Skeletal muscle cell (primary cell): ENCODE results near the gene PLA2R1.
"Not testable (repeated sequence)": the region's sequence is repeated elsewhere in the genome, so short reads cannot be mapped to it uniquely, and the experiment has no call there.

ENCODE experiments used
- DNase-seq: peaks from one replicate; pipeline ENCODE4 v3.0.0-alpha.2; 2010; ENCODE audit warnings: low read depth
- H3K4me3 ChIP-seq: 2 replicates; pipeline ENCODE4 v1.5.1; 2011; ENCODE audit warnings: low read depth, mild to moderate bottlenecking, control low read depth, low read length, moderate library complexity

Gene PLA2R1

GRCh38 chr2:160038662-160039061 is 23.8 kb downstream of the PLA2R1 start:
- not testable (repeated sequence) for DNase-seq, H3K4me3 ChIP-seq

GRCh38 chr2:160036736-160037135 is 25.7 kb downstream of the PLA2R1 start:
- H3K4me3 ChIP-seq = no peak overlapping the region
- no peak for DNase-seq

- DNase-seq = no peak
- no peak overlapping the region for H3K4me3 ChIP-seq
These were observed 27.3 kb downstream of the PLA2R1 start for GRCh38 chr2:160035125-160035524.

- no peak for DNase-seq
- no peak overlapping the region for H3K4me3 ChIP-seq
These were observed 28.0 kb downstream of the PLA2R1 start for GRCh38 chr2:160034396-160034795.

- DNase-seq = peak; percentile 63
- no peak overlapping the region for H3K4me3 ChIP-seq
These were observed 28.6 kb downstream of the PLA2R1 start for GRCh38 chr2:160033732-160034392.

GRCh38 chr2:160029270-160029628 is 33.2 kb downstream of the PLA2R1 start:
- DNase-seq = no peak
- no peak overlapping the region for H3K4me3 ChIP-seq

- H3K4me3 ChIP-seq = no peak overlapping the region
- DNase-seq = no peak
These were observed 33.8 kb downstream of the PLA2R1 start for GRCh38 chr2:160028431-160029269.

- DNase-seq = no peak
- H3K4me3 ChIP-seq = no peak overlapping the region
These were observed 40.3 kb downstream of the PLA2R1 start for GRCh38 chr2:160022162-160022561.

- no peak overlapping the region for H3K4me3 ChIP-seq
- DNase-seq = no peak
These were observed 42.9 kb downstream of the PLA2R1 start for GRCh38 chr2:160019374-160020090.

- H3K4me3 ChIP-seq = no peak overlapping the region
- no peak for DNase-seq
These were observed 46.7 kb downstream of the PLA2R1 start for GRCh38 chr2:160015746-160016145.

- no peak for DNase-seq
These were observed 48.2 kb downstream of the PLA2R1 start for GRCh38 chr2:160014227-160014626.

GRCh38 chr2:160010361-160011145 is 51.9 kb downstream of the PLA2R1 start:
- DNase-seq = no peak

More at GRCh38 chr2:160014227-160014626, 48.2 kb downstream of the PLA2R1 start:
- no peak overlapping the region for H3K4me3 ChIP-seq

GRCh38 chr2:160007111-160007510 is 55.3 kb downstream of the PLA2R1 start:
- no peak for DNase-seq
- H3K4me3 ChIP-seq = no peak overlapping the region

More at GRCh38 chr2:160010361-160011145, 51.9 kb downstream of the PLA2R1 start:
- no peak overlapping the region for H3K4me3 ChIP-seq

GRCh38 chr2:160006475-160006874 is 55.9 kb downstream of the PLA2R1 start:
- H3K4me3 ChIP-seq = no peak overlapping the region
- DNase-seq = no peak

- H3K4me3 ChIP-seq = no peak overlapping the region
- DNase-seq = no peak
These were observed 56.5 kb downstream of the PLA2R1 start for GRCh38 chr2:160005908-160006307.

- no peak for DNase-seq
- no peak overlapping the region for H3K4me3 ChIP-seq
These were observed 56.9 kb downstream of the PLA2R1 start for GRCh38 chr2:160005476-160005875.

GRCh38 chr2:159998961-159999360 is 63.5 kb downstream of the PLA2R1 start:
- DNase-seq = no peak
- H3K4me3 ChIP-seq = no peak overlapping the region

GRCh38 chr2:159998243-159998642 is 64.2 kb downstream of the PLA2R1 start:
- H3K4me3 ChIP-seq = no peak overlapping the region
- no peak for DNase-seq

- H3K4me3 ChIP-seq = no peak overlapping the region
- DNase-seq = no peak
These were observed 65.4 kb downstream of the PLA2R1 start for GRCh38 chr2:159996792-159997546.
